ENCODE results near the gene CORO2A.
"Not testable (repeated sequence)": the region's sequence is repeated elsewhere in the genome, so short reads cannot be mapped to it uniquely, and the experiment has no call there.

CORO2A gene

GRCh38 chr9:98142182-98142907, 50.1 kb downstream of the CORO2A start:
- peak; percentile 16 for DNase-seq (ENCODE audit: low spot score)

GRCh38 chr9:98140503-98140902, 51.9 kb downstream of the CORO2A start:
- DNase-seq (ENCODE audit: low spot score): no peak

- DNase-seq (ENCODE audit: low spot score): no peak
These were observed 55.9 kb downstream of the CORO2A start for GRCh38 chr9:98136489-98136888.

DNA sequence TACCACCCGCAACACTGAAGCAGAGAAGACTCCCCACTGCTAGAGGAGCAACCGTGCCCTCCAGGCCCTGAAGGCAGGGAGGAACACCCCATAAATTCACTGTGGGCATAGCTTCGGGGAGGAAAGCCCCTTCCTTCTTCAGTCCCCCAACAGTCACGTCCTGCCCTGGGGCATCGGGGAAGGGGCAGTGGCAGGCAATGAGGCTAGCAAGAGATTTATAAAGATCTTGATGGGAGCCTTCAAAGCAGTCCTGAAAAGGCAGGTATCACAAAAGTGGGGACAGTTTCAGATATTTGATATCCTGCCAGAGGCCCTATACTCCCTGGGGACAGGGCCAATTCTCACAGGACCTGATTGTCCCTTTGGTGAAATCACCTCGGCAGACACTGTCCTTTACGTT, 56.5 kb downstream of the CORO2A start:
- no peak for DNase-seq (ENCODE audit: low spot score)

DNA sequence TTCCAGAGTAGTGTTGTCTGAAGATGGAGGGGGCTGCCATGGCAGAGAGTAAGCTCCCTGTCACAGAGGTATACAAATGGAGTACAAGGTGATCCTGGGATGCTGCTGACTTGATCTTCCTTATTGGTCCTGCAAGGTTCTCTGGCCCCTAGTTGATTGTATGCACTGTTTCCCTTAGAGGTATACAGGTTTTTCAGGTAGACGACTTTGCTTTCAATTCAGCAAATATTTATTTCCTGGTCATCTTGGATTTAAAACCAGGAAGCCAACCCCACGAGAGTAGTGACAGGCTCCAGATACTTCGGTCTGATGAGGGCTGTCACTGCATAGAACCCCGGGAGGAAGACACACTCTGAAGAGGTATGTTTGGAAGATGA, 56.9 kb downstream of the CORO2A start:
- DNase-seq (ENCODE audit: low spot score): no peak

DNA sequence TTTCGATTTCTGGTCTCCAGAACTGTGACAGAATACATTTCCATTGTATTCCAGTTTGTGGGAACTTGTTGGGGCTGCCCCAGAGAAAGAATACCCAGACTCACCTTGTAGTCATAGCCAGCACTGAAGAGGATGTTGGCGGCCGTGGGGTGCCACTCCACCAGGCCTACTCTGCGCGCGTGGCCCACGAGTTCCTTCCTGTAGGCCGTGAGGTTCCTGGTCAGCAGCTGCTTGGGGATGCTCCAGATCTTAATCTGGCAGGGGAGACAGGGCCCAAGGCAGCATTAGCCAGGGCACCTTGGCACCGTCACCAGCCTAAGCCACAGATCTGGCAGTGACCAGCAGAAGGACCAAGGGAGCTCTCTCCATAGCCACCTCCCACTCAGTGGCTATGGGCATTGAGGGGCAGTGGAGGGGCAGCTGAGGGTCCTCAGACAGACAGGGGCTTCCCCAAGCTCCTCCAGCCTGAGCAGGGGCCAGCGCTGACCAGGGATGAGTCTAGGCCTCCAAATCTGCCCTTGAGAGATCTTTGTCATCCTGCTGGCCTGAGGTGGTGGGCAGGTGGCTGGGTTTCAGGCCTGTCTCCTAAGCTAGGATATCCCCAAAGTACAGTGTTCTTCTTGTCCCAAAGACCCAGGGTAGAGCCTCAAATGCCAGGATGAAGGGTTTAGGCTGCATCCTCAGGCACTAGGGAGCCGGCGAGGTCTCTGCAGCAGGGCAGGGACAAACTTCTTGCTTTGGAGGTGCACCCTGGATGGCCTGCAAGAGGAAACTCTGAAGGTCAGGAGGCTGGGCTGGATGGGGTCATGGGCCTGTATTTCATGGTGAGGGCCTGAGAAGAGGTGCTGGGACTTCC, 57.5 kb downstream of the CORO2A start:
- DNase-seq (ENCODE audit: low spot score): no peak

DNA sequence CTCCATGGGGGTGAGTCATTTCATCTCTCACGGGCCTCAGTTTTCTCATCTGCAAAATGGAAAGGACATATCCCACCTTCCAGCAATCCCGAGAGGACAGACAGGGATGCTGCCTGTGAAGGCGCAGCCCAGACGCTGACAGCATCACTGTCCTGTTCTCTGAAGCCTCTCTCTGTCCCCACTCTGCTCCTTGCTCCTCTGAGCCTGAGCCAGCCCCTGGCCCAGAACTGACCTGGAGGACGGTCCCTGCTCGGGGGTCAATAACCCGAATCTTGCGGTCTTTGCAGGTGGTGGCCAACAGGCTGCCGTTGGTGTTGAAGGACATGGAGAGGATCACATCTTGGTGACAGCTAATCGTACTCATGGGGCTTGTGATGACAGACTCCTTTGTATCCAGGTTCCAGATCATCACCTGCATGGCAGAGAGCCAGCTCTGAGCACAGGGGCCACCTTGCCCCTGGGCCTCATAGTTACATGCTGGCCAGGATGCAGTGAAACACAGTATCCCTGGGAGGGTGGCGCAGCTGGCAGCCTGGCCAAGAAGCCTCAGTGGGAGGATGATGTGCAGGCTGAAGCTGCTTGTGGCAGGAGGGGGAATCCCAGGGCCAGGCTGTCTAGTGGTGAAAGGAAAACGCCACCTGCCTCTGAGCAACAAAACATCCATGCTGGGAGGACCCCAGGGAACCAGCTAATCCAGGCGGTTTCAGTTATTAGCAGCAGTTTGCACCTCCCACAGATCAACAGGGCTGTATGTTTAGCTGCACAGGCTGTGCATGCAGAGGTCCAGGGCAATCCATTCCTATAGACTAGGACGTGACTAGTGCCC, 59.4 kb downstream of the CORO2A start:
- no peak for DNase-seq (ENCODE audit: low spot score)

- DNase-seq (ENCODE audit: low spot score): no peak
These were observed 60.3 kb downstream of the CORO2A start for GRCh38 chr9:98132158-98132557.

DNA sequence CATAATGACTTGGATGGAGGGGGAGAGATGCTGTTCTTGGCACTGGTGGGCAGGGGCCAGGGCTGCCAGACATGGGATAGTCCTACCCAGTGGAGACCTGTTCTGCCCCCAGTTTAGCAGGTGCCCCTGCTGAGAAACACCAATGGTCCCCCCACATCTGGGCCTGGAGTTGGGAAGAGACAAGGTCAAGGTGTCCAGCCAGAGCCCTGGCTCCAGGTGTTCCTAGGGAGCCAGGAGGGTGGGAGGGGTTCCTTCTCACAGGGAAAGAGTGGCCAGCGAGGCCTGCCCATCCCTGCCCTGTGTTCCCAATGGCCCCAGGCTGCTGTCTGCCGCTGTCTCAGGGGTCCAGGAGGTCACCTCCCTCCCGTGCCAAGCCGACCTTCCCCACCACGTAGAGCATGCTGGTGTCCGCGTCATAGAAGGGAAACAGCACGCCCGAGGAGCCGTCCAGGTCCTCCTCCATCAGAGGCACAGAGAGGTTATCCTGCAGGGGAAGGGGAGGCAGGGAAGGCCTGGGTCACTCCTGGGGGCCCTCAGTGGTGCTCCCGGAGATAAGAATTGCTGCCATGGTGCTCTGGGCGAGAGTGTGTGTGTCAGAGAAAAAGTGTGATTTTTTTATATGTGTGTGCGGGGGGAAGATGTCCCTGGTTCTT, 61.7 kb downstream of the CORO2A start:
- DNase-seq (ENCODE audit: low spot score): no peak

GRCh38 chr9:98130060-98130459, 62.4 kb downstream of the CORO2A start:
- DNase-seq (ENCODE audit: low spot score): not testable (repeated sequence)

DNA sequence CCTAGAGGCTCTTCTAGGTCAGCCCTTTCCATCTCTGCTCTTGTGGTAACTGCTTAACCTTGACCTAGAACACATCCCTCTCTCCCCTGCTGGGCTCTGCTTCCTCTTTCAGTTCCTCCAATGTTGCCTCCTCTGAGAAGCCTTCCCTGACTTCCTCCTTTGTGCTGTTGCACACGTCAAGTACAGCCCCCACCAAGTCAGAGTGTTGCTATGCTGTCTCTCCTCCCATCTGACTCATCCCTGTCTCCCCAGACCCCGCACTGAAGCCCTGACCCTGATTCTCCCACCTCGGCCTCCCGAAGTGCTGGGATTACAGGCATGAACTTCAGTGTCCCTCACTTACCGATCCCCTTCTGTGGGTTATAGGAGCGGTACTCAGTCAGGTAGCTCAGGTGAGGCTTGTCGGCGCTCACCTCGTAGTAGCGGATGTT, 63.0 kb downstream of the CORO2A start:
- peak; percentile 57 for DNase-seq (ENCODE audit: low spot score)

DNA sequence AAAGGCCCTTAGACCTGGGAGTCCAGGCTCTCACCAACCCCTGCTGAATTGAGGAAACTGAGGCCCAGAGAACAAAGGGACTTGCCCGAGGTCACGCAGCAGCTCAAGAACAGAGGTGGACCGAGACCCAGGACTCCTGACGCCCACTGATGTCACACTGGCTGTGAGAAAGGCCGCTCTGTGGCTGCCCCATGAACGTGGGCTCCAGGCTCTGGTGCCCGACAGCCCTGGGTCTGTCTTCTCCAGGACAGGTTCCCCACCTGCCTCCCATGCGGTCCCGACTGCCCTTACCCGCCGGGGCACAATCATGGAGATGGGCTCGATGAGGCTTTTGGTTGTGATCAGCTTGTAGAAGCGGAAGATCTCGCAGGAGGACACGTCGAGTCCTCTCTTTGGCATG, 64.1 kb downstream of the CORO2A start:
- DNase-seq (ENCODE audit: low spot score): no peak

- no peak for DNase-seq (ENCODE audit: low spot score)
These were observed 65.2 kb downstream of the CORO2A start for GRCh38 chr9:98127226-98127625.

DNA sequence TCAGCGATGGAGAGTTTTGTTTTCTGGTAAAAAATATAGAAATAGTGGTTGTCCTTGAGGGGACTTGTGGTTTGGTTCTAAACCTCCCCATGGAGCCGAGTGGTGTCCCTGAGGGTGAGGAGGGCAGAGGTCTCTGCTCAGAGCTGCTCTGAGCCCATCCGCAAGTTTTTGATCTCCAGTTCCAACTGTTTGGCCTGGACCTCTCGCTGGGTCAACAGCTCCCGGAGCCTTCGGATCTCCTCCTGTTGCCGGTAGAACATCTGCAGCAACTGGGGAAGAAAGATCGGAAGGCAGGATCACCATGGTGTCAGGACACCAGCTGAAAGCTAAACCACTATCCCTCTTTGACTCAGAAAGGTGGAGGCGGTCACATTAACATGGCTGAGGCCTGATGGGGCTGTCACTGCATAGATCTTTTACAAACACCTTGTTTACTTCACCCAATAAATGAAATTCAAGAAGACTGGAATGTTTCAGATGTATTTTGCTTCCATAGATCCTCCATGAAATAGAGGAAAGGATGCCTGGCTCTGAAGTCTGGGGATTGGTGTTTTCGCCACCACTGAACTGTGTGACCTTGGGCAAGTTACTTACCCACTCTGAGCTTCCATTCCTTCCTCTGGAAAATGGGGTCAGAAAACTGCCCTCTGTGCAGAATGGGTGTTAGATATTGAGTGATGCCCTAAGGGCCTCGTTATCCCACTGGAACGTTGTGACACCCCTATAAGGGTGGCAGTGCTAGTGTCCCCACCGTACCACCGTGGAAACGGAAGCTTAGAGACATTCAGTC, 67.6 kb downstream of the CORO2A start:
- no peak for DNase-seq (ENCODE audit: low spot score)

GRCh38 chr9:98124091-98124490, 68.3 kb downstream of the CORO2A start:
- not testable (repeated sequence) for DNase-seq (ENCODE audit: low spot score)

- DNase-seq (ENCODE audit: low spot score): no peak
These were observed 71.4 kb downstream of the CORO2A start for GRCh38 chr9:98121058-98121457.

DNA sequence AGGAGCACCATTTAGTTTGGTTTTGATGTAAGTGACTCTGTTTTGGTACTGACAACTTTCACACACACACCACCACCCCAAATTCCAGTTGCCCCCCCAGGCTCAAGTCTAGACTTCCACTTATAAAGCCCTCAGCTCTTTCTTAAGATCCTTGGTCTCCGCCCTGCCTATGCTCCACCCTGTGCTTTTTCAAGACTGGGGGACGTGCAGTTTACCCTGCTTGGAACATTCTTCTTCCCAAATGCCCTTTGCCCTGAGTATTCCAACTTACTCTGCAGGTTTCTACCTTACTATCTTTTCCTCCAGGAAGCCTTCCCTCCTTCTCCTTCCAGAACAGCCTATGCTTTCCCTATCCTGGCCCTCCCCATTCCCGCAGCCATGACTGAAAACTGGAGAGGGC, 72.0 kb downstream of the CORO2A start:
- no peak for DNase-seq (ENCODE audit: low spot score)

DNA sequence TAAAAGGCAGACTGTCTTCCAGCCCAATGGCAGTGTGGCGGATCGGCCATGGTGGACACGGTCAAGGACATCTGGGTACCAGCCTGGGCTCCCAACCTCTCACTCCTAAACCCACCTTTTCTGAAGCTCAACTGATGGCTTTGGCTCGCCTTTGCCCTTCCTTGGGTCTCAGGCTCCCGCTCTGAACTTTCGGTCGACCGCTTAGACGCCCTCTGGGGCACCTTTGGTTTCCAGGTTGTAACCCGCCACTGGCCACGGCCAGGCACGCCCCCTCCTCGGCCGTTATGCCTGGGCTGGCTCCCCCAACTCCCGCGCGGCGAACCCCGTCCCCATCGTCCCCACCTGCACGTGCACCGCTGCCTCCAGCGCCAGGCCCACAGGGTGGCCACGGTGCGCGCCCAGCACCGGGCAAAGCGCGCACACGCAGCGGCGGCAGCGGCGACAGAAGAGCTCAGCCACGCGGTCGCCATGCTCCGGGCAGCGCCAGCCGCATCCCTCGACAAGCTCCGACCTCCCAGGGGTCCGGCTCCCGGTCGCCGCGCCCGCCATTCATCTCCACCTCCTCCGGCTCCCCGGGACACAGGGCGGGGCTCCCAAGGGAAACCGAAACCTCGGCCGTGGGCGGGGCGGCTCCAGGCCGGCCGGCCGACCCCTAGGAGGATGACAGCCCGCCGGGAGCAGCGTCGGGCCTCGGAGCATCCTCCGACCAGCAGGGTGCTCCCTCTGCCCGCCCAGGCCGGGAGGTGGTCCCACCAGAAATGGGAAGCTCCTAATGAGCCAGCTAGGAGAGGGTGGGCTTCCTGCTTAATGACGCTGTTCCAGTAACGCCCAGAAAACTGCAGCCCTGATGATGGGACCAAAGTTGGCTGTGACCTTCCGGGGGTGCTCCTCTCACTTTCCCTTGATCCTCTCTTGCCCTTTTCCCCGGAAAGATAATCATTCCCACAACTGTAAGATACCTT, 73.5 kb downstream of the CORO2A start, which contains the start of gene TRIM14:
TRIM14 (minus strand) TSS at position 583 of the 962 bp plus-strand sequence; CDS start at position 549, 34 bp downstream.
- peak; percentile 35 for DNase-seq (ENCODE audit: low spot score)

- peak; percentile 18 for DNase-seq (ENCODE audit: low spot score)
These were observed 74.3 kb downstream of the CORO2A start for GRCh38 chr9:98117984-98118639.

Data from Ammon's horn (tissue), 1 donor.